ENCODE data around the gene UBR3.

UBR3 gene

DNA sequence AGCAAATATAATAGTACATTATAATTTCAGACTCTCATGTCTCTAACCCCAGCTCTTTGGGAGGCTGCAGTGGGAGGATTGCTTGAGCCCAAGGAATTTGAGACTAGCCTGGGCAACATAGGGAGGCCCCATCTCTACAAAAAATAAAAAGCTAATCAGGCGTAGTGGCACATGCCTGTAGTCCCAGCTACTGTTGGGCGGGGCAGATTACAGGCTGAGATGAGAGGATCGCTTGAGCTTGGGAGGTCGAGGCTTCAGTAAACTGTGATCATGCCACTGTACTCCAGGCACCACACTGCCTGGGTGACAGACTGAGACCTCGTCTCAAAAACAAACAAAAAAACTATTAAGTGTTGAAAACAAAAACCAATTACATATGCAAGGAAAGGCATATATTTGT is 227.7 kb downstream of the UBR3 start:
- Histone ChIP-seq H3K9ac (ENCODE audit: low read length) (no peak overlapping the region), H3K4me3 (ENCODE audit: low read length) (no peak overlapping the region), H3K4me1 (ENCODE audit: control insufficient read depth, insufficient read depth, low read length) (no peaks in the 10 kb centered on the region), H3K27me3 (ENCODE audit: control insufficient read depth, insufficient read depth, low read length) (no peaks in the 10 kb centered on the region), H3K9me3 (ENCODE audit: control insufficient read depth, low read length) (no peaks in the 10 kb centered on the region), H3K36me3 (ENCODE audit: control insufficient read depth, insufficient read depth, low read length) (no peaks in the 10 kb centered on the region)

GRCh38 chr2:170056900-170057299 is 229.6 kb downstream of the UBR3 start:
- no peak overlapping the region for H3K9ac ChIP-seq (ENCODE audit: low read length)
- no peaks in the 10 kb centered on the region for H3K36me3 ChIP-seq (ENCODE audit: control insufficient read depth, insufficient read depth, low read length)
- no peaks in the 10 kb centered on the region for H3K27me3 ChIP-seq (ENCODE audit: control insufficient read depth, insufficient read depth, low read length)
- H3K9me3 ChIP-seq (ENCODE audit: control insufficient read depth, low read length), result no peaks in the 10 kb centered on the region
- H3K4me3 ChIP-seq (ENCODE audit: low read length), result no peak overlapping the region
- H3K4me1 ChIP-seq (ENCODE audit: control insufficient read depth, insufficient read depth, low read length), result no peaks in the 10 kb centered on the region

- H3K9me3 ChIP-seq (ENCODE audit: control insufficient read depth, low read length), result no peaks in the 10 kb centered on the region
- no peak overlapping the region for H3K9ac ChIP-seq (ENCODE audit: low read length)
- H3K27me3 ChIP-seq (ENCODE audit: control insufficient read depth, insufficient read depth, low read length), result no peaks in the 10 kb centered on the region
- H3K4me3 ChIP-seq (ENCODE audit: low read length), result no peak overlapping the region
- H3K36me3 ChIP-seq (ENCODE audit: control insufficient read depth, insufficient read depth, low read length), result no peaks in the 10 kb centered on the region
- no peaks in the 10 kb centered on the region for H3K4me1 ChIP-seq (ENCODE audit: control insufficient read depth, insufficient read depth, low read length)
These were observed 236.4 kb downstream of the UBR3 start for GRCh38 chr2:170063456-170064235.

GRCh38 chr2:170070778-170071177 is 243.5 kb downstream of the UBR3 start:
- Histone ChIP-seq H3K4me1 (ENCODE audit: control insufficient read depth, insufficient read depth, low read length) (no peaks in the 10 kb centered on the region), H3K4me3 (ENCODE audit: low read length) (no peak overlapping the region), H3K36me3 (ENCODE audit: control insufficient read depth, insufficient read depth, low read length) (no peaks in the 10 kb centered on the region), H3K27me3 (ENCODE audit: control insufficient read depth, insufficient read depth, low read length) (no peaks in the 10 kb centered on the region), H3K9ac (ENCODE audit: low read length) (no peak overlapping the region), H3K9me3 (ENCODE audit: control insufficient read depth, low read length) (no peaks in the 10 kb centered on the region)

- Histone ChIP-seq H3K9me3 (ENCODE audit: control insufficient read depth, low read length) (no peaks in the 10 kb centered on the region), H3K4me1 (ENCODE audit: control insufficient read depth, insufficient read depth, low read length) (no peaks in the 10 kb centered on the region), H3K4me3 (ENCODE audit: low read length) (no peak overlapping the region), H3K9ac (ENCODE audit: low read length) (no peak overlapping the region), H3K36me3 (ENCODE audit: control insufficient read depth, insufficient read depth, low read length) (no peaks in the 10 kb centered on the region), H3K27me3 (ENCODE audit: control insufficient read depth, insufficient read depth, low read length) (no peaks in the 10 kb centered on the region)
These were observed 246.0 kb downstream of the UBR3 start for GRCh38 chr2:170073288-170073687.

- H3K36me3 ChIP-seq (ENCODE audit: control insufficient read depth, insufficient read depth, low read length), result no peaks in the 10 kb centered on the region
- no peaks in the 10 kb centered on the region for H3K9me3 ChIP-seq (ENCODE audit: control insufficient read depth, low read length)
- no peaks in the 10 kb centered on the region for H3K27me3 ChIP-seq (ENCODE audit: control insufficient read depth, insufficient read depth, low read length)
- H3K4me1 ChIP-seq (ENCODE audit: control insufficient read depth, insufficient read depth, low read length), result no peaks in the 10 kb centered on the region
- H3K9ac ChIP-seq (ENCODE audit: low read length), result no peak overlapping the region
- H3K4me3 ChIP-seq (ENCODE audit: low read length), result no peak overlapping the region
These were observed 248.9 kb downstream of the UBR3 start for GRCh38 chr2:170076189-170076588.

DNA sequence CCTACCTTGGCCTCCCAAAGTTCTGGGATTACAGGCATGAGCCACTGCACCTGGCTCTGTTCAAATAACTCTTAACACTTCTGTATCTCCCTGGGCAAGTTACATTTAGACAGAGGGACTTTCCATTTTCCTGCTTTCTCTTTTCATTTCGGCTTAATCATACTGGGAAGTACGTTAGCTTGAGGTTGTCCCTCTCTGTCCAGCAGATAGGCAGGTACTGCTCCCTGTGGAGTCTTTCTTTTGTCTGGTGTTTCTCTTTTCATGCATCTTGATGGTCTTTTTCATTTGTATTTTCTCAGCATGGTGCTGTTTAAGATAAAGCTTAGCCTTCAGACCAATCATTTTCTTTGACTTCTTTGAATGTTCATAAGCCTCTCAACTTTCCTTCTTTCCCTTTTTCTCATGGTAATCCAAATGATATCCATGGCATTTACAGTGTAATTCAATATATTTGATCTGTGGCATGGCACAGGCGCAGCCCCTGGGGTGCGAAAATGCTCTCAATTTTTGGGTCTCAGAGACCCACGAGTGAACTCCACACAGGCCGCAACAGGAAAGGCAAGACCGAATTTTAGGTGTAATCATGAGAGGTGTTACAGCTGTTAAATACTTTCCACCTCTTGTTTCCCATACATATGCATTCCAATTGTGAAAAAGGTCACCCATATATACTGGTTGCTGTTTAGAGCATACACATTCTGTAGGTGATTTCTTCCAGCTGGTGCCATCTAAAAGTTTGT is 250.7 kb downstream of the UBR3 start:
- H3K27me3 ChIP-seq (ENCODE audit: control insufficient read depth, insufficient read depth, low read length), result no peaks in the 10 kb centered on the region
- no peak overlapping the region for H3K9ac ChIP-seq (ENCODE audit: low read length)
- H3K4me3 ChIP-seq (ENCODE audit: low read length), result no peak overlapping the region
- no peaks in the 10 kb centered on the region for H3K9me3 ChIP-seq (ENCODE audit: control insufficient read depth, low read length)
- H3K4me1 ChIP-seq (ENCODE audit: control insufficient read depth, insufficient read depth, low read length), result no peaks in the 10 kb centered on the region
- no peaks in the 10 kb centered on the region for H3K36me3 ChIP-seq (ENCODE audit: control insufficient read depth, insufficient read depth, low read length)

- H3K9me3 ChIP-seq (ENCODE audit: control insufficient read depth, low read length), result no peaks in the 10 kb centered on the region
- no peak overlapping the region for H3K9ac ChIP-seq (ENCODE audit: low read length)
- no peaks in the 10 kb centered on the region for H3K4me1 ChIP-seq (ENCODE audit: control insufficient read depth, insufficient read depth, low read length)
- H3K27me3 ChIP-seq (ENCODE audit: control insufficient read depth, insufficient read depth, low read length), result no peaks in the 10 kb centered on the region
- H3K36me3 ChIP-seq (ENCODE audit: control insufficient read depth, insufficient read depth, low read length), result no peaks in the 10 kb centered on the region
- no peak overlapping the region for H3K4me3 ChIP-seq (ENCODE audit: low read length)
These were observed 257.7 kb downstream of the UBR3 start for GRCh38 chr2:170084820-170085491.

- Histone ChIP-seq H3K9me3 (ENCODE audit: control insufficient read depth, low read length) (no peaks in the 10 kb centered on the region), H3K4me1 (ENCODE audit: control insufficient read depth, insufficient read depth, low read length) (no peaks in the 10 kb centered on the region), H3K9ac (ENCODE audit: low read length) (no peak overlapping the region), H3K4me3 (ENCODE audit: low read length) (no peak overlapping the region), H3K36me3 (ENCODE audit: control insufficient read depth, insufficient read depth, low read length) (no peaks in the 10 kb centered on the region), H3K27me3 (ENCODE audit: control insufficient read depth, insufficient read depth, low read length) (no peaks in the 10 kb centered on the region)
These were observed 258.9 kb downstream of the UBR3 start for GRCh38 chr2:170086117-170086688.

GRCh38 chr2:170086751-170087412 is 259.6 kb downstream of the UBR3 start:
- Histone ChIP-seq H3K4me3 (ENCODE audit: low read length) (no peak overlapping the region), H3K36me3 (ENCODE audit: control insufficient read depth, insufficient read depth, low read length) (no peaks in the 10 kb centered on the region), H3K4me1 (ENCODE audit: control insufficient read depth, insufficient read depth, low read length) (no peaks in the 10 kb centered on the region), H3K9ac (ENCODE audit: low read length) (no peak overlapping the region), H3K9me3 (ENCODE audit: control insufficient read depth, low read length) (no peaks in the 10 kb centered on the region), H3K27me3 (ENCODE audit: control insufficient read depth, insufficient read depth, low read length) (no peaks in the 10 kb centered on the region)

DNA sequence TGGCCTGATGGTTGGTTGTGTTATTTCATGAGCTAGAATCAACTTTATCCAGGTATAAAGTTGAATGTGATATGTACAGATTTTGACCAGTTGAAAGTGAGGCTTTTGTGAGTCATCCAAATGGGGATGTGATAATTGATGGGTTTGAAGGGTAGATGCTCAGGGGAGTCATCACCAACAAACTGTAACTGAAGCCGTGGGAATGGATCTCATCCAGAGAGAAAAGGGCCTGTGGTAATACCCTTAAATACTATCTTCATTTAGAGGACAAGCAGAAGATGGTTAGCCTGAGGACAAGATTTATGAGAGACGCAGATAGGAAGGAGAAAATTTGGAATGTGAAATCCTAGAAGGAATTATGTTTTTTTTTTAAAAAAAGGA is 260.1 kb downstream of the UBR3 start:
- Histone ChIP-seq H3K9ac (ENCODE audit: low read length) (no peak overlapping the region), H3K4me3 (ENCODE audit: low read length) (no peak overlapping the region), H3K27me3 (ENCODE audit: control insufficient read depth, insufficient read depth, low read length) (no peaks in the 10 kb centered on the region), H3K9me3 (ENCODE audit: control insufficient read depth, low read length) (no peaks in the 10 kb centered on the region), H3K36me3 (ENCODE audit: control insufficient read depth, insufficient read depth, low read length) (no peaks in the 10 kb centered on the region), H3K4me1 (ENCODE audit: control insufficient read depth, insufficient read depth, low read length) (no peaks in the 10 kb centered on the region)
